HepG2 (cell line): ENCODE results near the gene MCU. TPM values are rescaled to one million over a fixed set of nuclear protein-coding genes. Genes with fewer than 3 reads are reported as not detected.

Experiments
- ARID4A ChIP-seq: sonication (generic); formaldehyde crosslinking; IDR thresholded peaks from 2 replicates; pipeline ENCODE4 v1.5.0; 2020; ENCODE audit warnings: mild to moderate bottlenecking, missing genetic modification reagents, borderline replicate concordance
- BATF2 ChIP-seq: sonication (generic); formaldehyde crosslinking; IDR thresholded peaks from 2 replicates; pipeline ENCODE4 v1.8.0; 2022; ENCODE audit warnings: mild to moderate bottlenecking, missing genetic modification reagents, moderate library complexity
- BHLHE40 ChIP-seq: IDR thresholded peaks from 2 replicates; pipeline ENCODE4 v1.6.1; 2011; ENCODE audit warnings: low read length, improper control_type of control experiment
- DDIT3 ChIP-seq: sonication (generic); formaldehyde crosslinking; IDR thresholded peaks from 2 replicates; pipeline ENCODE4 v1.4.0; 2020; ENCODE audit warnings: mild to moderate bottlenecking, missing genetic modification reagents
- E2F5 ChIP-seq: sonication (generic); formaldehyde crosslinking; conservative IDR thresholded peaks from 2 replicates; pipeline ENCODE4 v1.4.0; 2020; ENCODE audit warnings: missing genetic modification reagents
- GATAD2A ChIP-seq: IDR thresholded peaks from 2 replicates; pipeline ENCODE4 v1.6.1; 2016
- HBP1 ChIP-seq: IDR thresholded peaks from 2 replicates; pipeline ENCODE4 v1.6.1; 2016; ENCODE audit warnings: low read depth, control low read depth
- MAFF ChIP-seq: IDR thresholded peaks from 2 replicates; pipeline ENCODE4 v1.6.1; 2011; ENCODE audit warnings: low read depth, low read length, improper control_type of control experiment
- MAZ ChIP-seq, 2 experiments: sonication (generic) in 1 of 2; formaldehyde crosslinking in 1 of 2; IDR thresholded peaks; 2 replicates each; pipeline versions ENCODE4 v1.5.0 to v1.6.1; 2012 to 2020; ENCODE audit warnings: low read depth in 2 of 2, mild to moderate bottlenecking in 2 of 2, borderline replicate concordance in 1 of 2, improper control_type of control experiment in 1 of 2, low read length in 1 of 2, missing genetic modification reagents in 1 of 2, moderate library complexity in 1 of 2
- MLX ChIP-seq: IDR thresholded peaks from 2 replicates; pipeline ENCODE4 v1.6.1; 2016
- NFRKB ChIP-seq: fragments of 450-650 bp; IDR thresholded peaks from 2 replicates; pipeline ENCODE4 v1.6.1; 2017
- ONECUT2 ChIP-seq: sonication (generic); formaldehyde crosslinking; IDR thresholded peaks from 2 replicates; pipeline ENCODE4 v1.4.0; 2020; ENCODE audit warnings: missing genetic modification reagents
- SRF ChIP-seq: IDR thresholded peaks from 2 replicates; pipeline ENCODE4 v1.6.1; 2011; ENCODE audit warnings: mild to moderate bottlenecking, low read depth, low read length, moderate library complexity
- TMF1 ChIP-seq: sonication (generic); formaldehyde crosslinking; IDR thresholded peaks from 2 replicates; pipeline ENCODE4 v1.8.1; 2022; ENCODE audit warnings: low read depth, missing genetic modification reagents
- ZBTB3 ChIP-seq: sonication (generic); formaldehyde crosslinking; IDR thresholded peaks from 2 replicates; pipeline ENCODE4 v1.4.0; 2020; ENCODE audit warnings: low read depth, mild to moderate bottlenecking, moderate library complexity, missing genetic modification reagents, borderline replicate concordance
- ZBTB44 ChIP-seq: sonication (generic); formaldehyde crosslinking; IDR thresholded peaks from 2 replicates; pipeline ENCODE4 v1.4.0; 2020; ENCODE audit warnings: missing genetic modification reagents
- ZNF17 ChIP-seq: sonication (generic); formaldehyde crosslinking; IDR thresholded peaks from 2 replicates; pipeline ENCODE4 v1.5.0; 2020; ENCODE audit warnings: mild to moderate bottlenecking, missing genetic modification reagents
- ZNF180 ChIP-seq: sonication (generic); formaldehyde crosslinking; IDR thresholded peaks from 2 replicates; pipeline ENCODE4 v1.4.0; 2020; ENCODE audit warnings: low read depth, missing genetic modification reagents, borderline replicate concordance
- polyA plus RNA-seq, 8 experiments: library from polyadenylated mRNA; depleted of rRNA in 3 of 8; stranded (reverse) in 7 of 8; unstranded in 1 of 8; fragments of >200 nt; fragmentation: Illumina TruSeq in 4 of 8; extraction: Trizol in 4 of 8; gene quantifications; 2 replicates each; pipeline versions ENCODE4 v1.2.1 to v1.2.3, GENCODE V29; 2011 to 2016; ENCODE audit warnings: low read depth in 4 of 8, missing spikeins in 1 of 8, mixed read lengths in 1 of 8; ENCODE audit not compliant: insufficient read depth in 1 of 8
- total RNA-seq, 5 experiments: library from RNA; depleted of rRNA; stranded (reverse); fragments of >200 nt; fragmentation: Illumina TruSeq; extraction: Trizol; gene quantifications; 2 replicates each; pipeline ENCODE4 v1.2.3, GENCODE V29; 2016; ENCODE audit warnings: low read depth in 1 of 5

Gene MCU
- total and polyA plus RNA-seq, 2 of the 13 experiments (the other 11 are each of a cell fraction or from before 2014, with no cell fraction given): 25.9 to 64.5 TPM

- TF ChIP-seq E2F5: no peak
- TF ChIP-seq DDIT3 (CRISPR knock-in tag): no peak
- no peak for TF ChIP-seq MAZ (IDR thresholded peaks at IDR 0.05; ENCODE audit: borderline replicate concordance, low read depth, low read length)
- TF ChIP-seq MAZ (CRISPR knock-in tag; IDR thresholded peaks at IDR 0.05; ENCODE audit: low read depth): peak; percentile 80
- no peak for TF ChIP-seq MAFF
- TF ChIP-seq BHLHE40: no peak
- no peak for TF ChIP-seq ZBTB44 (CRISPR knock-in tag)
- TF ChIP-seq TMF1 (CRISPR knock-in tag): 0 out of 2 replicates have a peak, but pooled peaks have one; percentile 46
- no peak for TF ChIP-seq ZNF17 (CRISPR knock-in tag)
- no peak for TF ChIP-seq HBP1
- no peak for TF ChIP-seq GATAD2A (CRISPR knock-in tag)
- no peak for TF ChIP-seq ZNF180 (CRISPR knock-in tag)
- TF ChIP-seq SRF: no peak
- no peak; the same call in 1 of the 2 replicates for TF ChIP-seq BATF2
- no peak for TF ChIP-seq ONECUT2 (CRISPR knock-in tag)
- no peak for TF ChIP-seq ZBTB3 (CRISPR knock-in tag)
- TF ChIP-seq MLX (CRISPR knock-in tag): no peak
- TF ChIP-seq ARID4A (CRISPR knock-in tag): peak; percentile 44; the same call in 1 of the 2 replicates
- no peak for TF ChIP-seq NFRKB
Observed at GRCh38 chr10:72691863-72692743, at the start of gene MCU (continued).
